ENCODE results near the gene ELMO1. TPM values are rescaled to one million over a fixed set of nuclear protein-coding genes. Genes with fewer than 3 reads are reported as not detected.
"Not testable (repeated sequence)": the region's sequence is repeated elsewhere in the genome, so short reads cannot be mapped to it uniquely, and the experiment has no call there.

The ELMO1 gene
- total RNA-seq, 4 donors from 2014 or later, result 24.6 to 120 (median 71.9) TPM

- 62 to 71% methylated on average over 1 to 3 of the region's 3 CpGs for WGBS, 2 donors (ENCODE audit: low coverage in 1 of 2)
- intact Hi-C loops (cut with DNase I; ENCODE audit: low total_unique reads) (no loop called here), in situ Hi-C loops (cut with MboI; ENCODE audit: low pct_ligation_motif_present in 1 of 4, low pct_unique_long_range_greater_than_20kb in 1 of 4, low sequenced_read_pairs in 3 of 4) (loop anchor here in 3 of 4 donors (10.0 kb wide), 1 partner anchor 205 kb away; no protein-coding TSS in a partner anchor)
- Histone ChIP-seq H3K27me3 (no peaks in the 10 kb centered on the region), H3K9me3 (no peaks in the 10 kb centered on the region), H3K27ac (no peak overlapping the region), H3K4me3 (no peak overlapping the region), H3K36me3 (no peaks in the 10 kb centered on the region), H3K4me1 (peaks cover 0 to under 1% (median 0%) of the 10 kb centered on the region in 4 donors)
- no peak for TF ChIP-seq CTCF (IDR thresholded peaks at IDR 0.05)
- TF ChIP-seq POLR2AphosphoS5 (IDR thresholded peaks at IDR 0.05), result no peak
- TF ChIP-seq EP300 (IDR thresholded peaks at IDR 0.05; ENCODE audit: low read depth), result no peak
- no peak for TF ChIP-seq POLR2A (IDR thresholded peaks at IDR 0.05)
- DNase-seq, result no peak
Observed at GRCh38 chr7:36979810-36980248, 468.8 kb downstream of the ELMO1 start.

GRCh38 chr7:36978461-36978860 lies 470.2 kb downstream of the ELMO1 start:
- intact Hi-C loops (cut with DNase I; ENCODE audit: low total_unique reads) (no loop called here), in situ Hi-C loops (cut with MboI; ENCODE audit: low pct_ligation_motif_present in 1 of 4, low pct_unique_long_range_greater_than_20kb in 1 of 4, low sequenced_read_pairs in 3 of 4) (no loop called here)
- no peaks in the 10 kb centered on the region for H3K27me3 ChIP-seq
- TF ChIP-seq POLR2A (IDR thresholded peaks at IDR 0.05) (no peak), CTCF (IDR thresholded peaks at IDR 0.05) (no peak), POLR2AphosphoS5 (IDR thresholded peaks at IDR 0.05) (no peak), EP300 (IDR thresholded peaks at IDR 0.05; ENCODE audit: low read depth) (no peak)
- no peak overlapping the region for H3K27ac ChIP-seq
- 66 to 80% methylated on average over 1 to 2 of the region's 2 CpGs for WGBS, 2 donors (ENCODE audit: low coverage in 1 of 2)
- no peak overlapping the region for H3K4me3 ChIP-seq
- H3K9me3 ChIP-seq, result no peaks in the 10 kb centered on the region
- no peaks in the 10 kb centered on the region for H3K4me1 ChIP-seq
- no peaks in the 10 kb centered on the region for H3K36me3 ChIP-seq
- no peak for DNase-seq

GRCh38 chr7:36977878-36978277 lies 470.8 kb downstream of the ELMO1 start:
- intact Hi-C loops (cut with DNase I; ENCODE audit: low total_unique reads) (no loop called here), in situ Hi-C loops (cut with MboI; ENCODE audit: low pct_ligation_motif_present in 1 of 4, low pct_unique_long_range_greater_than_20kb in 1 of 4, low sequenced_read_pairs in 3 of 4) (no loop called here)
- H3K36me3 ChIP-seq, result no peaks in the 10 kb centered on the region
- H3K27me3 ChIP-seq, result no peaks in the 10 kb centered on the region
- no peak for DNase-seq
- H3K9me3 ChIP-seq, result no peaks in the 10 kb centered on the region
- TF ChIP-seq EP300 (IDR thresholded peaks at IDR 0.05; ENCODE audit: low read depth), result no peak
- no peak for TF ChIP-seq POLR2AphosphoS5 (IDR thresholded peaks at IDR 0.05)
- TF ChIP-seq CTCF (IDR thresholded peaks at IDR 0.05), result no peak
- TF ChIP-seq POLR2A (IDR thresholded peaks at IDR 0.05), result no peak
- no peaks in the 10 kb centered on the region for H3K4me1 ChIP-seq
- no peak overlapping the region for H3K27ac ChIP-seq
- H3K4me3 ChIP-seq, result no peak overlapping the region

- H3K9me3 ChIP-seq; H3K27me3 ChIP-seq; in situ Hi-C loops (cut with MboI; ENCODE audit: low pct_ligation_motif_present in 1 of 4, low pct_unique_long_range_greater_than_20kb in 1 of 4, low sequenced_read_pairs in 3 of 4); intact Hi-C loops (cut with DNase I; ENCODE audit: low total_unique reads); DNase-seq; H3K36me3 ChIP-seq; H3K4me3 ChIP-seq; H3K27ac ChIP-seq: not testable (repeated sequence)
- WGBS, 2 donors (ENCODE audit: low coverage in 1 of 2), result 97% methylated on average over 27 of the region's 28 CpGs; no CpG with 5 or more reads in 1 of the 2 donors
- peaks cover 0 to 19% (median 0%) of the 10 kb centered on the region in 4 donors for H3K4me1 ChIP-seq
Observed at GRCh38 chr7:36973534-36973933, 475.1 kb downstream of the ELMO1 start.

- DNase-seq, result no peak
- Histone ChIP-seq H3K27ac (no peak overlapping the region), H3K27me3 (no peaks in the 10 kb centered on the region), H3K4me3 (no peak overlapping the region), H3K4me1 (peaks cover 0 to 22% (median 0%) of the 10 kb centered on the region in 4 donors), H3K9me3 (no peaks in the 10 kb centered on the region), H3K36me3 (no peaks in the 10 kb centered on the region)
- in situ Hi-C loops (cut with MboI; ENCODE audit: low pct_ligation_motif_present in 1 of 4, low pct_unique_long_range_greater_than_20kb in 1 of 4, low sequenced_read_pairs in 3 of 4) (no loop called here), intact Hi-C loops (cut with DNase I; ENCODE audit: low total_unique reads) (no loop called here)
- 37 to 66% methylated on average over 3 to 5 of the region's 5 CpGs for WGBS, 2 donors (ENCODE audit: low coverage in 1 of 2)
- no peak for TF ChIP-seq POLR2A (IDR thresholded peaks at IDR 0.05)
- TF ChIP-seq CTCF (IDR thresholded peaks at IDR 0.05), result no peak
- TF ChIP-seq POLR2AphosphoS5 (IDR thresholded peaks at IDR 0.05), result no peak
- TF ChIP-seq EP300 (IDR thresholded peaks at IDR 0.05; ENCODE audit: low read depth), result no peak
Observed at GRCh38 chr7:36972140-36972518, 476.5 kb downstream of the ELMO1 start.

Data from transverse colon (tissue), 4 donors.